ENCODE data around the gene MLST8.

The MLST8 gene

GRCh38 chr16:2186505-2186904 is 18.7 kb upstream of the MLST8 start:
- no peak for DNase-seq
- Histone ChIP-seq H3K9me3 (ENCODE audit: insufficient read depth, low read length, severe bottlenecking) (no peaks in the 10 kb centered on the region), H3K27me3 (ENCODE audit: insufficient read depth, low read length, poor library complexity) (no peaks in the 10 kb centered on the region), H3K4me3 (ENCODE audit: low read depth in 1 of 2, low read length in 2 of 2) (no peak overlapping the region), H3K9ac (ENCODE audit: low read depth, low read length) (no peak overlapping the region), H3K27ac (ENCODE audit: low read length) (no peak overlapping the region), H3K4me1 (ENCODE audit: insufficient read depth, low read length) (no peaks in the 10 kb centered on the region), H3K4me2 (ENCODE audit: insufficient read depth, low read length) (no peak overlapping the region), H3K79me2 (ENCODE audit: insufficient read depth, low read length) (no peaks in the 10 kb centered on the region), H2AFZ (ENCODE audit: low read depth, low read length) (no peak overlapping the region), H4K20me1 (ENCODE audit: insufficient read depth, low read length) (no peaks in the 10 kb centered on the region; the same call in 1 of the 2 replicates), H3K36me3 (ENCODE audit: insufficient read depth, low read length) (no peaks in the 10 kb centered on the region)
- no peak for ATAC-seq (ENCODE audit: insufficient read depth, low read depth)
- TF ChIP-seq EZH2 (IDR thresholded peaks at IDR 0.05; ENCODE audit: borderline replicate concordance, low read depth, low read length, severe bottlenecking) (no peak), CTCF (IDR thresholded peaks at IDR 0.05; ENCODE audit: borderline replicate concordance, extremely low read depth, low read length, poor library complexity, severe bottlenecking) (no peak)

GRCh38 chr16:2187212-2187611 is 18.0 kb upstream of the MLST8 start:
- Histone ChIP-seq H3K27ac (ENCODE audit: low read length) (no peak overlapping the region), H3K36me3 (ENCODE audit: insufficient read depth, low read length) (no peaks in the 10 kb centered on the region), H3K4me1 (ENCODE audit: insufficient read depth, low read length) (no peaks in the 10 kb centered on the region), H2AFZ (ENCODE audit: low read depth, low read length) (no peak overlapping the region), H3K9ac (ENCODE audit: low read depth, low read length) (no peak overlapping the region), H3K27me3 (ENCODE audit: insufficient read depth, low read length, poor library complexity) (no peaks in the 10 kb centered on the region), H3K9me3 (ENCODE audit: insufficient read depth, low read length, severe bottlenecking) (no peaks in the 10 kb centered on the region), H4K20me1 (ENCODE audit: insufficient read depth, low read length) (no peaks in the 10 kb centered on the region; the same call in 1 of the 2 replicates), H3K4me2 (ENCODE audit: insufficient read depth, low read length) (no peak overlapping the region), H3K79me2 (ENCODE audit: insufficient read depth, low read length) (no peaks in the 10 kb centered on the region), H3K4me3 (ENCODE audit: low read depth in 1 of 2, low read length in 2 of 2) (no peak overlapping the region)
- TF ChIP-seq CTCF (IDR thresholded peaks at IDR 0.05; ENCODE audit: borderline replicate concordance, extremely low read depth, low read length, poor library complexity, severe bottlenecking), result no peak
- no peak for TF ChIP-seq EZH2 (IDR thresholded peaks at IDR 0.05; ENCODE audit: borderline replicate concordance, low read depth, low read length, severe bottlenecking)
- DNase-seq (no peak), ATAC-seq (ENCODE audit: insufficient read depth, low read depth) (no peak)

- no peaks in the 10 kb centered on the region for H3K36me3 ChIP-seq (ENCODE audit: insufficient read depth, low read length)
- no peaks in the 10 kb centered on the region for H3K9me3 ChIP-seq (ENCODE audit: insufficient read depth, low read length, severe bottlenecking)
- TF ChIP-seq EZH2 (IDR thresholded peaks at IDR 0.05; ENCODE audit: borderline replicate concordance, low read depth, low read length, severe bottlenecking) (no peak), CTCF (IDR thresholded peaks at IDR 0.05; ENCODE audit: borderline replicate concordance, extremely low read depth, low read length, poor library complexity, severe bottlenecking) (no peak)
- no peak overlapping the region for H3K27ac ChIP-seq (ENCODE audit: low read length)
- no peaks in the 10 kb centered on the region for H3K27me3 ChIP-seq (ENCODE audit: insufficient read depth, low read length, poor library complexity)
- no peak overlapping the region for H3K4me3 ChIP-seq (ENCODE audit: low read depth in 1 of 2, low read length in 2 of 2)
- H3K4me1 ChIP-seq (ENCODE audit: insufficient read depth, low read length), result no peaks in the 10 kb centered on the region
- ATAC-seq (ENCODE audit: insufficient read depth, low read depth) (no peak), DNase-seq (no peak)
- no peak overlapping the region for H3K9ac ChIP-seq (ENCODE audit: low read depth, low read length)
- H3K79me2 ChIP-seq (ENCODE audit: insufficient read depth, low read length), result no peaks in the 10 kb centered on the region
- peaks cover 2% of the 10 kb centered on the region; the same call in 1 of the 2 replicates for H4K20me1 ChIP-seq (ENCODE audit: insufficient read depth, low read length)
- no peak overlapping the region for H2AFZ ChIP-seq (ENCODE audit: low read depth, low read length)
- H3K4me2 ChIP-seq (ENCODE audit: insufficient read depth, low read length), result no peak overlapping the region
Observed at GRCh38 chr16:2188395-2188794, 16.9 kb upstream of the MLST8 start.

Measured in DND-41 (cell line).